Activated CD4-positive, alpha-beta T cell treated with anti-CD3 and anti-CD28 coated beads, Interleukin-2, amount 50 U/mL, for 48 hours (primary cell): ENCODE measurements around the gene DCAF4.
"Not testable (repeated sequence)": the region's sequence is repeated elsewhere in the genome, so short reads cannot be mapped to it uniquely, and the experiment has no call there.

Experiments
- DNase-seq, 2 experiments: peaks; one replicate each; pipeline ENCODE4 v3.0.0-alpha.2; 2020

DCAF4 gene

GRCh38 chr14:72974661-72975060, 48.4 kb downstream of the DCAF4 start:
- no peak for DNase-seq

- DNase-seq: no peak
These were observed 49.5 kb downstream of the DCAF4 start for GRCh38 chr14:72975770-72976169.

GRCh38 chr14:72978856-72979255, 52.6 kb downstream of the DCAF4 start:
- no peak for DNase-seq

GRCh38 chr14:72980863-72981262, 54.6 kb downstream of the DCAF4 start:
- no peak for DNase-seq

GRCh38 chr14:72982146-72982708, 56.0 kb downstream of the DCAF4 start:
- DNase-seq: no peak

- no peak for DNase-seq
These were observed 60.0 kb downstream of the DCAF4 start for GRCh38 chr14:72986214-72986613.

- DNase-seq: no peak
These were observed 60.6 kb downstream of the DCAF4 start for GRCh38 chr14:72986857-72987256.

GRCh38 chr14:72990171-72990570, 63.9 kb downstream of the DCAF4 start:
- DNase-seq: no peak

- DNase-seq: no peak
These were observed 70.7 kb downstream of the DCAF4 start for GRCh38 chr14:72996916-72997315.

GRCh38 chr14:72998252-72998903, 72.1 kb downstream of the DCAF4 start:
- no peak for DNase-seq

- DNase-seq: no peak
These were observed 73.1 kb downstream of the DCAF4 start for GRCh38 chr14:72999316-72999715.

GRCh38 chr14:73000073-73000472, 73.8 kb downstream of the DCAF4 start:
- no peak for DNase-seq

GRCh38 chr14:73003681-73004080, 77.4 kb downstream of the DCAF4 start:
- DNase-seq: no peak

GRCh38 chr14:73004641-73005040, 78.4 kb downstream of the DCAF4 start:
- not testable (repeated sequence) for DNase-seq

- no peak for DNase-seq
These were observed 81.6 kb downstream of the DCAF4 start for GRCh38 chr14:73007835-73008234.

GRCh38 chr14:73008501-73008900, 82.2 kb downstream of the DCAF4 start:
- no peak for DNase-seq
